Natural killer cell (primary cell): ENCODE data around the gene SLC25A21. TPM values are rescaled to one million over a fixed set of nuclear protein-coding genes. Genes with fewer than 3 reads are reported as not detected.
"Not testable (repeated sequence)": the region's sequence is repeated elsewhere in the genome, so short reads cannot be mapped to it uniquely, and the experiment has no call there.

ENCODE experiments used
- ATAC-seq, 3 donors: fragments of 150-1000 bp in 2 of 3; fragments of 200-7000 bp in 1 of 3; cut with Tn5 transposase; 1 replicate in 1 of 3; 2 replicates in 2 of 3; pipeline ENCODE4 v1.10.0; 2021; ENCODE audit warnings: mild to moderate bottlenecking in 2 of 3, moderate library complexity in 2 of 3
- DNase-seq, 2 donors: peaks; one replicate each; pipeline versions ENCODE4 v3.0.0 to v3.0.0-alpha.2; 2013 to 2021; ENCODE audit warnings: mixed read lengths in 1 of 2
- H3K27ac ChIP-seq: one replicate; pipeline ENCODE4 v1.5.1; 2013; ENCODE audit warnings: mild to moderate bottlenecking, low read length
- H3K27me3 ChIP-seq: one replicate; pipeline ENCODE4 v1.6.1; 2013; ENCODE audit warnings: low read length; ENCODE audit not compliant: control insufficient read depth, insufficient read depth
- H3K36me3 ChIP-seq: one replicate; pipeline ENCODE4 v1.6.1; 2013; ENCODE audit warnings: low read length; ENCODE audit not compliant: control insufficient read depth, insufficient read depth
- H3K4me1 ChIP-seq: one replicate; pipeline ENCODE4 v1.6.1; 2013; ENCODE audit warnings: low read length; ENCODE audit not compliant: control insufficient read depth, insufficient read depth
- H3K4me3 ChIP-seq: one replicate; pipeline ENCODE4 v1.5.1; 2013; ENCODE audit warnings: low read length
- H3K9me3 ChIP-seq: one replicate; pipeline ENCODE4 v1.6.1; 2013; ENCODE audit warnings: low read length; ENCODE audit not compliant: control insufficient read depth, insufficient read depth
- H3K27ac Mint-ChIP-seq, 2 donors: one replicate each; pipeline ENCODE4 v1.8.0; 2022; ENCODE audit warnings: mild to moderate bottlenecking in 2 of 2, mixed read lengths in 2 of 2, moderate library complexity in 1 of 2
- H3K27me3 Mint-ChIP-seq, 2 donors: one replicate each; pipeline ENCODE4 v1.8.0; 2022; ENCODE audit warnings: low read depth in 2 of 2, mixed read lengths in 2 of 2
- H3K36me3 Mint-ChIP-seq: one replicate; pipeline ENCODE4 v1.8.0; 2022; ENCODE audit warnings: mixed read lengths
- H3K4me1 Mint-ChIP-seq, 2 donors: one replicate each; pipeline ENCODE4 v1.8.0; 2022; ENCODE audit warnings: mixed read lengths in 2 of 2
- H3K4me3 Mint-ChIP-seq: one replicate; pipeline ENCODE4 v1.8.0; 2022; ENCODE audit warnings: mild to moderate bottlenecking, moderate library complexity, mixed read lengths
- H3K9me3 Mint-ChIP-seq, 2 donors: one replicate each; pipeline ENCODE4 v1.8.0; 2022; ENCODE audit warnings: mixed read lengths in 2 of 2
- WGBS: methylation state at CpG from one replicate; pipeline ENCODE4 v1.1.7; 2013; ENCODE audit warnings: missing lambda C conversion rate; ENCODE audit not compliant: insufficient coverage; 5-methylcytosine and 5-hydroxymethylcytosine counted together
- intact Hi-C: fragments of 100-400 bp; cut with micrococcal nuclease; formaldehyde crosslinking; loops from one replicate; pipeline ENCODE4 v1.14.2; 2022
- total RNA-seq, 4 donors: library from RNA; stranded (reverse); fragments of 120-200 nt in 1 of 4; gene quantifications; one replicate each; pipeline versions ENCODE4 v1.2.3 to v1.2.4, GENCODE V29; 2013 to 2022
- TF ChIP-seq, protein P1 (sequence below): fragments of 200-600 bp; IDR thresholded peaks from one replicate; pipeline ENCODE4 v1.8.0; 2022; ENCODE audit warnings: antibody characterized with exemption

Gene SLC25A21
- total RNA-seq, 3 donors from 2014 or later (not counting 1 experiment from before 2014, with no cell fraction given), result not detected

DNA sequence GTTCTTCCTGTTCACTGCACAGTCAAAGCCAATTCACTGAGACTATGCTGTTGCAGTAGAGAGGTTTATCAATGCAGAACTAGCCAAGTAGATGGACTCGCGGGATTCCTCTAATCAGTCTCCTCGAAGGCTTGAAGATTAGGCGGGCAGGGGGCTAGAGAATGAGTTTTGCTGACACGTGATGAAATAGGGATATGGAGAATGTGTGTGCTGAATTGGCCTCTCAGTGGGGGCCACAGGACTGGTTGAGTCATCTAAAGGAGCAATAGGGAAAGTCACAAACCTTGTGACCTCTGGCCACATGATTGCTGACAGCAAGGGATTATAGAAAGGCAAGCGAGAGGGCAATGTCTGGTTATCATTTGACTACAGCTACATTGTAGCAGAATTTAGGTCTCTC, 38.0 kb upstream of the SLC25A21 start:
- H3K27ac ChIP-seq, result no peak overlapping the region
- WGBS, result 93% methylated on average over 6 of the region's 6 CpGs
- Mint-ChIP-seq H3K36me3 (no peaks in the 10 kb centered on the region), H3K27ac (no peak overlapping the region), H3K4me1 (no peaks in the 10 kb centered on the region), H3K4me3 (no peak overlapping the region), H3K9me3 (peaks cover 13% of the 10 kb centered on the region in 2 donors), H3K27me3 (no peaks in the 10 kb centered on the region)
- no peak overlapping the region for H3K4me3 ChIP-seq
- TF ChIP-seq, protein P1, sequence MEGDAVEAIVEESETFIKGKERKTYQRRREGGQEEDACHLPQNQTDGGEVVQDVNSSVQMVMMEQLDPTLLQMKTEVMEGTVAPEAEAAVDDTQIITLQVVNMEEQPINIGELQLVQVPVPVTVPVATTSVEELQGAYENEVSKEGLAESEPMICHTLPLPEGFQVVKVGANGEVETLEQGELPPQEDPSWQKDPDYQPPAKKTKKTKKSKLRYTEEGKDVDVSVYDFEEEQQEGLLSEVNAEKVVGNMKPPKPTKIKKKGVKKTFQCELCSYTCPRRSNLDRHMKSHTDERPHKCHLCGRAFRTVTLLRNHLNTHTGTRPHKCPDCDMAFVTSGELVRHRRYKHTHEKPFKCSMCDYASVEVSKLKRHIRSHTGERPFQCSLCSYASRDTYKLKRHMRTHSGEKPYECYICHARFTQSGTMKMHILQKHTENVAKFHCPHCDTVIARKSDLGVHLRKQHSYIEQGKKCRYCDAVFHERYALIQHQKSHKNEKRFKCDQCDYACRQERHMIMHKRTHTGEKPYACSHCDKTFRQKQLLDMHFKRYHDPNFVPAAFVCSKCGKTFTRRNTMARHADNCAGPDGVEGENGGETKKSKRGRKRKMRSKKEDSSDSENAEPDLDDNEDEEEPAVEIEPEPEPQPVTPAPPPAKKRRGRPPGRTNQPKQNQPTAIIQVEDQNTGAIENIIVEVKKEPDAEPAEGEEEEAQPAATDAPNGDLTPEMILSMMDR, result no peak
- peaks cover 10% of the 10 kb centered on the region for H3K9me3 ChIP-seq
- no peaks in the 10 kb centered on the region for H3K36me3 ChIP-seq
- no peaks in the 10 kb centered on the region for H3K4me1 ChIP-seq
- ATAC-seq, result no peak
- no peaks in the 10 kb centered on the region for H3K27me3 ChIP-seq
- DNase-seq, result no peak
- intact Hi-C loops, result no loop called here

DNA sequence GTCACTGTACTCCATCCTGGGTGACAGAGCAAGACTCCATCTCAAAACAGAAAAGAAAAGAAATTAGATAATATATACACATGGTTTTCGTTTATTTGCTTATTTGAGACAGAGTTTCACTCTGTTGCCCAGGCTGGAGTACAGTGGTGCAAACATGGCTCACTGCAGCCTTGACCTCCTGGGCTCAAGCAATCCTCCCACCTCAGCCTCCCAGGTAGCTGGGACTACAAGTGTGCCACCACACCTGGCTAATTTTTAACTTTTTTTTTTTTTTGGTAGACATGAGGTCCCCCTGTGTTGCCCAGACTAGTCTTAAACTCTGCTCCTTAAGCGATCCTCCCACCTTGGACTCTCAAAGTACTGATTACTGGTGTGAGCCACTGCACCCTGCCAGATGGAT, 37.2 kb upstream of the SLC25A21 start:
- H3K36me3 ChIP-seq, H3K36me3 Mint-ChIP-seq, H3K4me1 Mint-ChIP-seq, H3K27ac ChIP-seq, H3K27me3 Mint-ChIP-seq, H3K9me3 ChIP-seq, H3K4me3 Mint-ChIP-seq, ATAC-seq, intact Hi-C loops, H3K4me3 ChIP-seq, DNase-seq, H3K27me3 ChIP-seq, H3K4me1 ChIP-seq, H3K27ac Mint-ChIP-seq: not testable (repeated sequence)
- H3K9me3 Mint-ChIP-seq, result peaks cover 13% of the 10 kb centered on the region in 2 donors
- WGBS, result 75% methylated on average over 2 of the region's 2 CpGs

DNA sequence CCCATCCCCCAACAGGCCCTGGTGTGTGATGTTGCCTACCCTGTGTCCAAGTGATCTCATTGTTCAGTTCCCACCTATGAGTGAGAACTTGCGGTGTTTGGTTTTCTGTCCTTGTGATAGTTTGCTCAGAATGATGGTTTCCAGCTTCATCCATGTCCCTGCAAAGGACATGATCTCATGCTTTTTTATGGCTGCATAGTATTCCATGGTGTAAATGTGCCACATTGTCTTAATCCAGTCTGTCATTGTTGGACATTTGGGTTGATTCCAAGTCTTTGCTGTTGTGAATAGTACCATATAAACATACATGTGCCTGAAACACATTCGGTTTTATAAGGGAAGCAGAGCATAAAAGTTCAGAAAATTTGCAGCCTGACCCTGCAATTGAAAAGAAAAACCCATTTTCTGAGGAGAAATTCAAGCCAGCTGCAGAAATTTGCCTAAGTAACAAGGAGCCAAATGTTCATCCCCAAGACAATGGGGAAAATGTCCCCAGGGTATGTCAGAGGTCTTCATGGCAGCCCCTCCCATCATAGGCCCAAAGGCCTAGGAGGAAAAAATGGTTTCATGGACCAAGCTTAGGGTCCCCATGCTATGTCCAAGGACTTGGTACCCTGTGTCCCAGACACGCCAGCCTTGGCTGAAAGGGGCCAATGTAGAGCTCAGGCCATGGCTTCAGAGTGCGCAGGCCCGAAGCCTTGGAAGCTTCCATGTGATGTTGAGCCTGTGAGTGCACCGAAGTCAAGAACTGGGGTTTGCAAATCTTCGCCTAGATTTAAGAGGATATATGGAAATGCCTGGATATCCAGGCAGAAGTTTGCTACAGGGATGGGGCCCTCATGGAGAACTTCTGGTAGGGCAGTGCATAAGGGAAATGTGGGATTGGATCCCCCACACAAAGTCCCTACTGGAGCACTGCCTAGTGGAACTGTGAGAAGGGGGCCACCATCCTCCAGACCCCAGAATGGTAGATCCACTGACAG, 33.5 kb upstream of the SLC25A21 start:
- H3K36me3 Mint-ChIP-seq, H3K4me3 Mint-ChIP-seq, DNase-seq, H3K4me3 ChIP-seq, H3K4me1 Mint-ChIP-seq, intact Hi-C loops, H3K9me3 ChIP-seq, H3K9me3 Mint-ChIP-seq, H3K4me1 ChIP-seq, ATAC-seq, H3K36me3 ChIP-seq, H3K27me3 Mint-ChIP-seq, H3K27me3 ChIP-seq, H3K27ac ChIP-seq, H3K27ac Mint-ChIP-seq: not testable (repeated sequence)
- 90% methylated on average over 7 of the region's 7 CpGs for WGBS

DNA sequence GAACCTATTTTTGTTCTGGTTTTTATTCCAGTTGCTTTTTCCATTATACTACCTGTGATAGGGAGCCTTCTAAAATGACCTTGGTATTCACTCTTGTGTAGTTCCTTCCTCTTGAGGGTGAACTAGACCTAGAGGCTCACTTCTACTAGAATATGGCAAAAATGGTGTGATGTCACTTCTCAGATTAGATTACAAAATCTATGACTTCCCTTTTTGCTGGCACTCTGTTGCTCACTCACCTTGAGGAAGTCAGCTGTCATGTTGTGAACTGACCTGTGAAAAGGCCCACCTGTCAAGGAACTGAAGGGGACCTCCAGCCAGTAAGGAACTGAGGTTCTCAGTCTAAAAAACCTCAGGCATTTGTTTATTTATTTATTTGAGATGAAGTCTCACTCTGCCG, 31.0 kb upstream of the SLC25A21 start:
- Mint-ChIP-seq H3K9me3 (peaks cover 0 to 4% of the 10 kb centered on the region in 2 donors), H3K27me3 (no peaks in the 10 kb centered on the region), H3K4me3 (no peak overlapping the region), H3K27ac (no peak overlapping the region), H3K36me3 (no peaks in the 10 kb centered on the region), H3K4me1 (no peaks in the 10 kb centered on the region)
- Histone ChIP-seq H3K4me3 (no peak overlapping the region), H3K27me3 (no peaks in the 10 kb centered on the region), H3K27ac (no peak overlapping the region), H3K36me3 (no peaks in the 10 kb centered on the region), H3K4me1 (no peaks in the 10 kb centered on the region), H3K9me3 (peaks cover 7% of the 10 kb centered on the region)
- no peak for ATAC-seq
- WGBS, result 85% methylated on average over 1 of the region's 1 CpG
- intact Hi-C loops, result no loop called here
- TF ChIP-seq, protein P1, result no peak
- no peak for DNase-seq
